ENCODE measurements around the gene CACNA1E.

GRCh38 chr1:181778640-181779260 lies 295.4 kb downstream of the CACNA1E start:
- TF ChIP-seq NFE2L2 (IDR thresholded peaks at IDR 0.05; ENCODE audit: low read depth, low read length) (no peak), CTCF (conservative IDR thresholded peaks at IDR 0.05; ENCODE audit: low read depth, low read length) (no peak), POLR2A (IDR thresholded peaks at IDR 0.05; ENCODE audit: low read depth, low read length) (no peak), SMC3 (IDR thresholded peaks at IDR 0.05; ENCODE audit: low read depth, low read length) (no peak), RAD21 (IDR thresholded peaks at IDR 0.05; ENCODE audit: low read length) (no peak), MAFK (IDR thresholded peaks at IDR 0.05; ENCODE audit: low read depth, low read length) (no peak), CEBPB (IDR thresholded peaks at IDR 0.05; ENCODE audit: low read depth, low read length) (no peak), CHD1 (IDR thresholded peaks at IDR 0.05; ENCODE audit: low read depth, low read length) (no peak), USF2 (IDR thresholded peaks at IDR 0.05; ENCODE audit: low read depth, low read length) (no peak), BHLHE40 (IDR thresholded peaks at IDR 0.05; ENCODE audit: low read depth, low read length) (no peak), FOS (IDR thresholded peaks at IDR 0.05; ENCODE audit: low read depth, low read length) (no peak), MXI1 (IDR thresholded peaks at IDR 0.05; ENCODE audit: borderline replicate concordance, low read depth, low read length) (no peak), RCOR1 (IDR thresholded peaks at IDR 0.05; ENCODE audit: insufficient replicate concordance, low read length) (no peak), RFX5 (IDR thresholded peaks at IDR 0.05; ENCODE audit: low read depth, low read length) (no peak)

Data from IMR-90 (cell line).